Myocyte (in vitro differentiated cells): ENCODE results near the gene PPP1R3D. TPM values are rescaled to one million over a fixed set of nuclear protein-coding genes. Genes with fewer than 3 reads are reported as not detected.
"Not testable (repeated sequence)": the region's sequence is repeated elsewhere in the genome, so short reads cannot be mapped to it uniquely, and the experiment has no call there.

Source experiments
- DNase-seq: peaks from one replicate; pipeline ENCODE4 v3.0.0-alpha.2; 2012; ENCODE audit warnings: low read depth
- total RNA-seq: library from RNA; depleted of rRNA; stranded (reverse); fragments of >200 nt; gene quantifications from 2 replicates; pipeline ENCODE4 v1.2.3, GENCODE V29; 2014

The PPP1R3D gene
- total RNA-seq, 1 donor from 2014 or later = 7.3 TPM

DNA sequence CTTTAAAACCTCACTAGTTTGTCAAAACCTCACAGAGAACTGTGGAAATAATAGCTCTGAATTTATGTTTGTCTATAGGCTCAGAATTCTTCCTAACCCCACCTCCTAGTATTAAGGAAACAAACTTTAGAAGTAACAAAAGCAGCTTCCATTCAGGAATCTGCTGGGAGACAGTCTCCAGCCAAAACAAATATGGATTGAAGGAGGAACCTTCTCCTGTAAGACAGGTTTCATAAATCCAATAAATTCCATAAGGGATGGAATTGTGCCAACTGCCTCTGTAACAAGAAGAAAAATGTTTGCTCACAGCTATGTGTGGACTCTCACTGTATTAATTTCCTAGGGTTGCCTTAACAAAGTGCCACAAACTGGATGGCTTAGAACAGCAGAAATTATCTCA lies 14.2 kb downstream of the PPP1R3D start:
- DNase-seq = no peak

DNA sequence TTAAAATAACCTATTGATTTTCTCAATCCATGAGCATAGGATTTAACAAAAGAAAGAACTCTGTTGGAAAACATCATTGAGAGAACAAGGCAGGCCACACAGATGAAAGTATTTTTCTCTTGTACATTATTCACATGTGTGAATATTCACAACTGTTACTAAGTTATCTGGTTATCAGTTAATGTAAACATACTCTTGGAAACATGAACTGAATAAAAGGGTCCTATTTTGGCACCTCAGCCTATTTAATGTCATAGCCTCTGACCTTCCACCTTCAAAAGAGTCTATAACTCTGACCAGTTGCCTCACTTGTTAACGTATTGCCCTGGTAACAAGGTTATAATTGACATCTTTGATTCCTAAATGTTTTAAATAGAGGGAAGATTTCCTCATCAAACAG lies 14.7 kb downstream of the PPP1R3D start:
- DNase-seq = no peak

DNA sequence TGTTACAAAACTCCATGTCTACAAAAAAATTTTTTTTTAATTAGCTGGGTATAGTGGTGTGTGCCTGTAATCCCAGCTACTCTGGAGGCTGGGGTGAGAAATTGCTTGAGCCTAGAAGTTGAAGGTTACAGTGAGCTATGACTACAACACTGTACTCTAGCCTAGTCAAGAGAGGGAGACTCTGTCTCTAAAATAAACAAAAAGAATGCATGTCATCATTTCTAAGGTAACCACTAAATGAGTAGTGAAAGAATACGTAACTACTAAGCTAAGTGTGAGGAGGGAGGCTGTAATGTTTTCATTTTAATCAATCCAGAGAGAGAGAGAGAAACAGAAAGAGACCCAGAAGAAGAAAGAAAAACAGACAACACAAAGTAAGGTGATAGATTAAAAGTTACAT lies 16.6 kb downstream of the PPP1R3D start:
- DNase-seq = no peak

DNA sequence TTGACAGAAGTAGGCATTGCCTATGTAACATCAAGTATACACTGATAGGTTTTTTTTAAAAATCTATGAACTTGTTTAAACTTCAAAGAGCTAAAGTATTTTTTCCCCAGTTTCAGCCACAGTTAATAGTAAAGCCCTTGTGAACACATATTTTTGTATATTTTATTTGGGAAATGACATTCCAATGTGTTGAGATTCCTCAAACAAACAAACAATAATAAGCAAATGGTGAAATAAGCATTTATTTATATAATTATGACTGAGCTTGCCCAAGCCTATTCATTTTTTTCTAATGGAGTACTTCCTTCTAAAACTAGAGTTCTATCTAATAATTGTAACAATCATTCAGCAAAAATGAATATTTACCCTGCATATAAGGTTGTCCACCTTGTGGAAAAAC lies 19.2 kb downstream of the PPP1R3D start:
- no peak for DNase-seq

GRCh38 chr20:59912609-59913008 lies 27.5 kb downstream of the PPP1R3D start:
- DNase-seq = peak; percentile 20

- DNase-seq = no peak
Measured at GRCh38 chr20:59911041-59911440, 29.1 kb downstream of the PPP1R3D start.

- no peak for DNase-seq
Measured at GRCh38 chr20:59908855-59909254, 31.2 kb downstream of the PPP1R3D start.

DNA sequence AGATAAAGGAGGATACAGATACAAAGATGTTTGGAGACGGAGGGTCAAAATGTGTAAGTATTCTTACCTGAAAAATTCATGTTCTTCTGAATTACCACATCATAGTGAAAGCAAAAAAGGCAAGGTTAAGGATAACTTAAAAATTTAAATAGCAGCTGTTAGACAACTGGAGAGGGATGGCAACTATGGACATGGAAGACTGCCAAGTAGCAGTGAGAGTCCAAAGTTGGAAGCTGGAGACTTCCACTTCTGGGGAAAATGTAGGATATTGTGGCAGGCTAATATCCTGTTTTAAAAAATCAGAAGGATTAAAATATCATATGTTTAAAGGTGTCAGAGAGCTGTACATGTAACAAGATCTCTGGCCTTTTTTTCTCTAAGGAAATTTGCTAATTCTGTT lies 36.5 kb downstream of the PPP1R3D start:
- DNase-seq = peak; percentile 66

DNA sequence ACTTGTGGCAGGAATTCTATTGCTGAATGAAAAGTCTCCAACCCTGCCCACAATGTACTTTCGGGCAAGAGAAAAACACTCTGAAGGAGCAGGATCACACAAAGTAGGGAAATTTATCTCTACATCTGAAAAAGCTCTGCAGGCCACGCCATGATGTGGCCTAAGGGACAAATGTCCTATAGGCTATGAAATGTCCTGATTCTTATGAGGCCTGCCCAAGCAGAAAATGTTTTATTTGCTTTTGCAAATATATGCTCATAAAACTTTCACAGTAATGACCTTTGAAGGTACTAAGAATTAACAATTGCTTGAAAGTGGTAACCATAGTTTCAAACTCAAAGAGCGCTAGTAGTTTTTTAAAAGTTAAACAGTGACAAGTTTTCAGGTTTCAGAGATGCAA lies 37.6 kb downstream of the PPP1R3D start:
- DNase-seq = no peak

- no peak for DNase-seq
Measured at GRCh38 chr20:59895908-59896307, 44.2 kb downstream of the PPP1R3D start.

DNA sequence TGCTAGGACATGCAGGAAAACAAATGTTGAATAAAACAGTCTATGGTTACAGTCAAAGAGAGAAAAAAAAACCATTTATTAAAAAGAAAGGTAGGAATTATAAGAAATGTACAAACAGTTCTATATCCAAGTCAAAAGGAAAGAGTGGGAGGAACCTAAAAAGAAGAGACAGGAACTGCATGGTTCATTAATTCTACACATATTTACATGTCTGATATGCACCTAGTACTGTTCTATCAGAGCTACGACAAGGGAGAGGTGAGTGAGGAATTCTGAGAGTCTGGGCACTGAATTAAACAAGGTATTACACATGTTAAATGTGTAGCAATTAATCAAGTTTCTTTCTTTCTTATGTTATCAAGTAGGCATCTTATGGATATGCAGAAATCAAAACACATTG lies 48.5 kb downstream of the PPP1R3D start:
- DNase-seq = no peak

- not testable (repeated sequence) for DNase-seq
Measured at GRCh38 chr20:59890035-59890434, 50.1 kb downstream of the PPP1R3D start.

- DNase-seq = no peak
Measured at GRCh38 chr20:59888050-59888449, 52.1 kb downstream of the PPP1R3D start.

Other genes with a start within 250 kb of the PPP1R3D start
- gene SYCP2, start 6.7 kb downstream of the PPP1R3D start, total RNA-seq = 0.57 and 0.78 TPM in 2 replicates
- gene FAM217B, start 84 bp upstream of the PPP1R3D start, total RNA-seq = 8.2 and 10.0 TPM in 2 replicates
- gene CDH26, start 18.1 kb upstream of the PPP1R3D start, total RNA-seq = 0.10 and 0.19 TPM in 2 replicates